Ovary (tissue), 3 donors: Measurements from ENCODE around the gene FGFR2.

Experiments used
- CTCF ChIP-seq, 3 donors: fragments of 450-650 bp in 2 of 3; fragments of 200-600 bp in 1 of 3; IDR thresholded peaks; one replicate each; pipeline versions ENCODE4 v1.5.1 to v1.8.0; 2016 to 2022; ENCODE audit warnings: antibody characterized with exemption in 3 of 3, mild to moderate bottlenecking in 1 of 3
- EP300 ChIP-seq: sonication (generic); formaldehyde crosslinking; IDR thresholded peaks from one replicate; pipeline ENCODE4 v1.6.1; 2017; ENCODE audit warnings: antibody characterized with exemption
- POLR2A ChIP-seq: fragments of 450-650 bp; IDR thresholded peaks from one replicate; pipeline ENCODE4 v1.6.1; 2017; ENCODE audit warnings: antibody characterized with exemption, mild to moderate bottlenecking, moderate library complexity
- donor health status: DM: no; HTN: no; CAD: no.

GRCh38 chr10:121552746-121553145, 45.5 kb downstream of the FGFR2 start:
- TF ChIP-seq EP300 (no peak), CTCF (IDR thresholded peaks at IDR 0.05) (no peak), POLR2A (no peak)
